GM12891 (cell line): Measurements from ENCODE around the gene COL18A1.

Experiments used
- POLR2A ChIP-seq: IDR thresholded peaks from 2 replicates; pipeline ENCODE4 v1.6.1; 2011; ENCODE audit warnings: low read depth, low read length, control low read depth
- POLR2AphosphoS5 ChIP-seq: IDR thresholded peaks from 2 replicates; pipeline ENCODE4 v1.6.1; 2011; ENCODE audit warnings: low read depth, low read length, control low read depth

- TF ChIP-seq POLR2A, result no peak
- no peak for TF ChIP-seq POLR2AphosphoS5
These were observed 108.9 kb downstream of the COL18A1 start for GRCh38 chr21:45513741-45514310.
